OCI-LY3 (cell line): Measurements from ENCODE around the gene MAD1L1.

ENCODE experiments used
- H2AFZ ChIP-seq: fragments of 200-600, 300-600 bp; shearing (Covaris generic); 2 replicates; pipeline ENCODE4 v1.6.0; 2014; ENCODE audit warnings: antibody characterized with exemption, low read depth, low read length
- H3K27ac ChIP-seq: fragments of 200-600, 300-600 bp; sonication (generic); 2 replicates; pipeline ENCODE4 v1.5.1; 2014; ENCODE audit warnings: mild to moderate bottlenecking, low read length, moderate library complexity, mixed read lengths
- H3K27me3 ChIP-seq: fragments of 200-600, 300-600 bp; sonication (generic); 2 replicates; pipeline ENCODE4 v1.6.1; 2014; ENCODE audit warnings: low read depth, low read length, mixed read lengths
- H3K36me3 ChIP-seq: fragments of 200-600, 300-600 bp; sonication (generic); replicated peaks from 2 replicates; pipeline ENCODE3; 2014; ENCODE audit warnings: low read depth, low read length, mixed read lengths
- H3K4me1 ChIP-seq: fragments of 300-600, 200-600 bp; sonication (generic); 2 replicates; pipeline ENCODE4 v1.6.1; 2014; ENCODE audit warnings: low read length, mixed read lengths
- H3K4me2 ChIP-seq: fragments of 200-600, 300-600 bp; sonication (generic); 2 replicates; pipeline ENCODE4 v1.6.1; 2014; ENCODE audit warnings: low read length, mixed read lengths
- H3K4me3 ChIP-seq: fragments of 300-600, 200-600 bp; sonication (generic); 2 replicates; pipeline ENCODE4 v1.5.1; 2014; ENCODE audit warnings: antibody characterized with exemption, mild to moderate bottlenecking, low read length, moderate library complexity
- H3K79me2 ChIP-seq: fragments of 300-600, 200-600 bp; shearing (Covaris generic); 2 replicates; pipeline ENCODE4 v1.6.1; 2014; ENCODE audit warnings: mild to moderate bottlenecking, low read length, mixed read lengths
- H3K9ac ChIP-seq: fragments of 300-600, 200-600 bp; shearing (Covaris generic); 2 replicates; pipeline ENCODE4 v1.6.0; 2014; ENCODE audit warnings: mild to moderate bottlenecking, low read length, moderate library complexity
- H3K9me3 ChIP-seq: fragments of 200-600, 300-600 bp; shearing (Covaris generic); 2 replicates; pipeline ENCODE4 v1.6.1; 2014; ENCODE audit warnings: low read length, mixed read lengths; ENCODE audit not compliant: insufficient read depth
- H4K20me1 ChIP-seq: fragments of 200-600, 300-600 bp; sonication (generic); 2 replicates; pipeline ENCODE4 v1.6.1; 2016; ENCODE audit warnings: low read length, mixed read lengths; ENCODE audit not compliant: insufficient read depth
- EZH2phosphoT487 ChIP-seq: fragments of 200-600 bp; shearing (Covaris generic); IDR thresholded peaks from 2 replicates; pipeline ENCODE4 v1.6.1; 2018; ENCODE audit warnings: antibody characterized with exemption, mixed run types, low read depth
- TF ChIP-seq, protein P1 (sequence below): fragments of 200-600, 300-600 bp; sonication (generic); IDR thresholded peaks from 2 replicates; pipeline ENCODE4 v1.5.1; 2014; ENCODE audit warnings: antibody characterized with exemption, low read length, low read depth

Gene MAD1L1

DNA sequence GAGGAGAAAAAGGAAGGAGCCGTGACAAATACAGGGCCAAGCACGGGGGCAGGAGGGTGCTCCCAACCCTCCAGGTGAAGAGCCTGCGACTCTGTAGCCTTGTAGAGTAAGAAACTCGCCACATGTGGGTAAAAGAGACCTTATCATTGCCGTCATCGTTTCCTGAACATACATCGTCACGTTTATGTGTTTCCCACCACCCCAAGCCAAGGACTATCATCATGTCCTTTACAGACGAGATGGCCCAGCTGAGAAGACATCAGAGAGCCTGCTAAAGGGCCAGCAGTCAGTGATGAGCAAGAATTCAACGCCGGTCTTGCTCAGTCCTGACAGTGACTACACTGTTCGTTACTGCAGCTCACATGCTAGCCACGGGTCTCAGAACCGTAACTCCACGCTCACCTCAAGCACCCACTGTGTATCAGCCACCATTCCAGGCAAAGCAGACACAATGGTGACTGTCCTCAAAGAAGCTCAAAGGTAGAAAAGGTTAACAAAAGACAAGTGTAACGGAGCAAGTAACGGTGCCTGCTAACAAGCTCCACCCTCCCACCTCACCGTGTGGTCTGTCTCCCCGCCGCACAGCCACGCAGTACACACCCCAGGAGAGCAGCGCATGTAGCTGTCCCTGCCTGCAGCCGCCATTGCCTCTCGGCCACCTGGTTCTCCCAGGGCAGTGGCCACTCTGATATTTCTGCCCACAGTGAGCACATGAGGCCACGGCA lies 147.8 kb downstream of the MAD1L1 start:
- Histone ChIP-seq H3K79me2 (no peaks in the 10 kb centered on the region), H3K4me1 (no peaks in the 10 kb centered on the region), H3K27me3 (no peaks in the 10 kb centered on the region), H3K36me3 (no peaks in the 10 kb centered on the region), H3K27ac (no peak overlapping the region), H3K4me2 (no peak overlapping the region), H3K4me3 (no peak overlapping the region), H4K20me1 (no peaks in the 10 kb centered on the region), H3K9ac (no peak overlapping the region), H2AFZ (no peak overlapping the region), H3K9me3 (no peaks in the 10 kb centered on the region)
- TF ChIP-seq, protein P1, sequence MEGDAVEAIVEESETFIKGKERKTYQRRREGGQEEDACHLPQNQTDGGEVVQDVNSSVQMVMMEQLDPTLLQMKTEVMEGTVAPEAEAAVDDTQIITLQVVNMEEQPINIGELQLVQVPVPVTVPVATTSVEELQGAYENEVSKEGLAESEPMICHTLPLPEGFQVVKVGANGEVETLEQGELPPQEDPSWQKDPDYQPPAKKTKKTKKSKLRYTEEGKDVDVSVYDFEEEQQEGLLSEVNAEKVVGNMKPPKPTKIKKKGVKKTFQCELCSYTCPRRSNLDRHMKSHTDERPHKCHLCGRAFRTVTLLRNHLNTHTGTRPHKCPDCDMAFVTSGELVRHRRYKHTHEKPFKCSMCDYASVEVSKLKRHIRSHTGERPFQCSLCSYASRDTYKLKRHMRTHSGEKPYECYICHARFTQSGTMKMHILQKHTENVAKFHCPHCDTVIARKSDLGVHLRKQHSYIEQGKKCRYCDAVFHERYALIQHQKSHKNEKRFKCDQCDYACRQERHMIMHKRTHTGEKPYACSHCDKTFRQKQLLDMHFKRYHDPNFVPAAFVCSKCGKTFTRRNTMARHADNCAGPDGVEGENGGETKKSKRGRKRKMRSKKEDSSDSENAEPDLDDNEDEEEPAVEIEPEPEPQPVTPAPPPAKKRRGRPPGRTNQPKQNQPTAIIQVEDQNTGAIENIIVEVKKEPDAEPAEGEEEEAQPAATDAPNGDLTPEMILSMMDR: no peak
- TF ChIP-seq EZH2phosphoT487: no peak

DNA sequence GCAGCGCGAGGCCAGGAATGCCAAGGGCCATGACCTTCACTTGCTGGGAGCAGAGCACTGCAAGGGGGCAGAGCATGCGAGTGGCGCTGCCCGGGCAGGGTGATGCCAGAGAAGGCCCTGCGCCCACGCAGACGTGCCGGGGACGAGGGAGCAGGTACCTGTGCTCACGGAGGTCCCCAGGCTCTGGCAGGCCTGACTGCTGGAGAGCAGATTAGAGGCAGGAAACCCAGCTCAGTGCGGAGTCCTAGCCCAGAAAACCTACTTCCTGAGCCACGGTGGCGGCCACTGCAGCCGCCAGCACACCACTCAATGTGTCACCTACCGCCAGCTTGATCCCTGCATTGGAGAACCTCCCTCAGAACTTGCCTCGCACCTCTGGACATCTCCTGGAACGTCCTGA lies 148.4 kb downstream of the MAD1L1 start:
- no peaks in the 10 kb centered on the region for H4K20me1 ChIP-seq
- H3K4me2 ChIP-seq: no peak overlapping the region
- TF ChIP-seq, protein P1: no peak
- TF ChIP-seq EZH2phosphoT487: no peak
- H3K27me3 ChIP-seq: no peaks in the 10 kb centered on the region
- H2AFZ ChIP-seq: no peak overlapping the region
- H3K79me2 ChIP-seq: no peaks in the 10 kb centered on the region
- H3K9ac ChIP-seq: no peak overlapping the region
- no peaks in the 10 kb centered on the region for H3K36me3 ChIP-seq
- no peak overlapping the region for H3K27ac ChIP-seq
- H3K4me3 ChIP-seq: no peak overlapping the region
- no peaks in the 10 kb centered on the region for H3K4me1 ChIP-seq
- no peaks in the 10 kb centered on the region for H3K9me3 ChIP-seq

DNA sequence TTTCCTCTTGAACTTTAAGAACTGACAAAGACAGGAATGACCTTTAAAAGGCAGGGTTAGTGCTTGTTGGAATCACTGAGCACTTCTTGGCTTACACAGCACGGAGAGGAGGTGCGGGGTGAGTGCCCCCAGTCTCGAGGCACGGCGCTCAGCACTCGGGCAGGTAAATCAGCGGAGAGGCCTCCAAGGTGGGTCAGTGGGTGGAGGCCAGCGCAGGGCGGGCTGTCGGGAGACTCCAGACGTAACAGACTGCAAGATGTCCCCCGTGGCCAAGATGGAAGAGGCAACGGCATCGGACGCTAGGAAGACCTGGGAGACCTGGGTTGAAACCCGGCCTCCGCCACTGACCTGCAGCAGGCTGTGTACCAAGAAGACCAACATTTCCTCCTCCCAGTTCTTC lies 149.4 kb downstream of the MAD1L1 start:
- Histone ChIP-seq H3K36me3 (no peaks in the 10 kb centered on the region), H3K9ac (no peak overlapping the region), H4K20me1 (no peaks in the 10 kb centered on the region), H3K9me3 (no peaks in the 10 kb centered on the region), H2AFZ (no peak overlapping the region), H3K79me2 (no peaks in the 10 kb centered on the region), H3K4me1 (no peaks in the 10 kb centered on the region), H3K4me3 (no peak overlapping the region), H3K27ac (no peak overlapping the region), H3K4me2 (no peak overlapping the region), H3K27me3 (no peaks in the 10 kb centered on the region)
- TF ChIP-seq, protein P1: no peak
- TF ChIP-seq EZH2phosphoT487: no peak

DNA sequence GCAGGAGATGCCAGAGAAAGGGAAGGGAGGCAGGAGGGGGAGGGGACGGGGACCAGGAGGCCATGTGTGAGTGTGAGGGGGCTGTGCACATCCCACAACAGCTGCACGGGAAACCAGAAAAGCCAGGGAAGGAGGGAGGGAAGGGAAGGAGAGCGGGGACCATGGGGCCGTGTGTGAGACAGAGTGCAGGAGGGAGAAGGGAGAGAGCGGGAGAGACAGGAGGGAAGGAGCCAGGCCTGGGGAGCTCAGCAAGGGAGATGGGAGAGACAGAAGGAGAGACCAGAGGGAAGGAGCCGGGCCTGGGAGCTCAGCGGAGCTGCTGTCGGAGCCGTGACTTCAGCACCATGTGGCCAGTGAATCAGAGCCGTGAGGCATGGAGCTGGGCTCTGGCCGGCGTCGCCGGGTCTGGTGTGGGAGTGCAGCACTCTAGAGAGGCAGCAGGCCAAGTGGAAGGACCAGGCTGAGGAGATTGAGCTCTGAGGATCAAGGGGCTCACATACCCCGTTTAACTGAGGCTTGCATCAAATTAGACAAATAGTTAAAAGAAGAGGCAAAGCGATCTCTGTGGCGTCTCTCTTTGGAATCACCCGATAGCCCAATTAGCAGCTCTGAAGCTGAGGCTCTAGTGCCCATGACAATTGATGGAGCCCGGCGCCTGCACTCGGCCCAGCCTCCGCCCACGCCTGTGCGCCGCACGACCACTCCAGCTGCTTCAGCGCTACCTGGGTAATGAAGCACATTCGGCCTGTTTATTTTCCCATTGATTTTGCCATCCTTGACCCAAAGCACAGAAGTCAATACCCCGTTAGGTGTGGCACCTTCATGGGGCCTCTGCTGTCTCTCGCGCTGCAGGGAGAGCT lies 150.4 kb downstream of the MAD1L1 start:
- H3K4me1 ChIP-seq: no peaks in the 10 kb centered on the region
- H3K79me2 ChIP-seq: no peaks in the 10 kb centered on the region
- no peak overlapping the region for H3K9ac ChIP-seq
- H3K27me3 ChIP-seq: no peaks in the 10 kb centered on the region
- no peak overlapping the region for H3K27ac ChIP-seq
- H3K4me2 ChIP-seq: no peak overlapping the region
- no peak overlapping the region for H3K4me3 ChIP-seq
- no peaks in the 10 kb centered on the region for H3K36me3 ChIP-seq
- H4K20me1 ChIP-seq: no peaks in the 10 kb centered on the region
- H3K9me3 ChIP-seq: no peaks in the 10 kb centered on the region
- no peak for TF ChIP-seq EZH2phosphoT487
- TF ChIP-seq, protein P1: no peak
- no peak overlapping the region for H2AFZ ChIP-seq
